ENCODE data around the gene CD9. TPM values are rescaled to one million over a fixed set of nuclear protein-coding genes. Genes with fewer than 3 reads are reported as not detected.

Gene CD9
- total and polyA plus RNA-seq, 2 donors (not counting 1 experiment from before 2014, with no cell fraction given): 7.2 to 12.8 TPM

DNA sequence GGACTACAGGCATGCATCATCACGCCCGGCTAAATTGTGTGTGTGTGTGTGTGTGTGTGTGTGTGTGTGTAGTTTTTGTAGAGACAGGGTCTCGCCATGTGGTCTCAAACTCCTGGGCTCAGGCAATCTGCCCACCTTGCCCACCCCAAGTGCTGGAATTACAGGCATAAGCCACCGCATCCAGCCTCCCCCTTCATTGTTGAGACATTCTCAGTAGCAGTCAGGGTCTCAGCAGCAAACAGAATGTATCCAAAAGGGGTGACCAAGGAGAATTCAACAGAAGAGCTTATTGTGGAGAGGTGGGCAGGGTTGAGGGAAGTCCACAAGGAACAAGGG is 73.0 kb downstream of the CD9 start:
- Histone ChIP-seq H3K4me3 (ENCODE audit: control extremely low read depth in 1 of 5, extremely low read depth in 1 of 5, insufficient read depth in 1 of 5, low read depth in 2 of 5, low read length in 4 of 5) (no peak overlapping the region), H3K36me3 (replicated peaks in 1 of 2; ENCODE audit: control extremely low read depth in 1 of 2, control insufficient read depth in 1 of 2, extremely low read depth in 1 of 2, insufficient read depth in 2 of 2, low read length in 1 of 2) (no peaks in the 10 kb centered on the region), H2AFZ (ENCODE audit: insufficient read depth, low read depth, low read length, poor library complexity, severe bottlenecking) (no peak overlapping the region), H3K79me2 (ENCODE audit: control insufficient read depth, insufficient read depth, low read length) (no peaks in the 10 kb centered on the region), H3K9me3 (ENCODE audit: control extremely low read depth in 1 of 3, control insufficient read depth in 2 of 3, insufficient read depth in 1 of 3, low read length in 2 of 3) (no peaks in the 10 kb centered on the region), H3K4me1 (ENCODE audit: control insufficient read depth in 2 of 2, insufficient read depth in 2 of 2, low read length in 2 of 2) (peaks cover 4% of the 10 kb centered on the region in 2 donors), H3K27me3 (replicated peaks in 1 of 4; ENCODE audit: control extremely low read depth in 1 of 4, control insufficient read depth in 3 of 4, insufficient read depth in 4 of 4, low read length in 3 of 4) (peaks cover 0 to 18% (median 8%) of the 10 kb centered on the region in 4 experiments), H4K20me1 (ENCODE audit: control insufficient read depth, insufficient read depth, low read length, poor library complexity, severe bottlenecking) (no peaks in the 10 kb centered on the region), H3K27ac (ENCODE audit: low read length in 2 of 2) (no peak overlapping the region), H3K9ac (ENCODE audit: low read length) (no peak overlapping the region), H3K4me2 (replicated peaks; ENCODE audit: low read depth, low read length, poor library complexity, severe bottlenecking) (no peak overlapping the region)
- Mint-ChIP-seq H3K4me3 (no peak overlapping the region), H3K4me1 (peaks cover 6% of the 10 kb centered on the region), H3K9me3 (ENCODE audit: insufficient read depth) (no peaks in the 10 kb centered on the region), H3K27ac (no peak overlapping the region), H3K27me3 (peaks cover 42% of the 10 kb centered on the region)
- intact Hi-C loops (cut with micrococcal nuclease): no loop called here
- CTCF ChIA-PET: interaction anchor here (1.2 to 8.2 kb wide), 2 partner anchors 9 to 76 kb away, joined by 3 to 127 read pairs; partner anchors contain the start of gene CD9
- 100% methylated on average over 1 of the region's 4 CpGs for WGBS (ENCODE audit: insufficient coverage)
- DNase-seq (no peak), ATAC-seq (ENCODE audit: low read depth) (no peak)
- POLR2A ChIA-PET: no interaction called here
- TF ChIP-seq CTCF (IDR thresholded peaks at IDR 0.05) (no peak), EZH2 (IDR thresholded peaks at IDR 0.05; ENCODE audit: borderline replicate concordance, insufficient read depth, low read depth, low read length, poor library complexity, severe bottlenecking) (no peak)

GRCh38 chr12:6273541-6274230 is 73.5 kb downstream of the CD9 start:
- Mint-ChIP-seq H3K4me1 (peaks cover 6% of the 10 kb centered on the region), H3K4me3 (no peak overlapping the region), H3K27ac (no peak overlapping the region), H3K27me3 (peaks cover 42% of the 10 kb centered on the region), H3K9me3 (ENCODE audit: insufficient read depth) (no peaks in the 10 kb centered on the region)
- WGBS (ENCODE audit: insufficient coverage): 98% methylated on average over 8 of the region's 9 CpGs
- H4K20me1 ChIP-seq (ENCODE audit: control insufficient read depth, insufficient read depth, low read length, poor library complexity, severe bottlenecking): no peaks in the 10 kb centered on the region
- ChIA-PET CTCF (interaction anchor here (1.2 to 8.2 kb wide), 2 partner anchors 9 to 77 kb away, joined by 3 to 127 read pairs; partner anchors contain the start of gene CD9), POLR2A (no interaction called here)
- no peak for ATAC-seq (ENCODE audit: low read depth)
- H3K9ac ChIP-seq (ENCODE audit: low read length): no peak overlapping the region
- H2AFZ ChIP-seq (ENCODE audit: insufficient read depth, low read depth, low read length, poor library complexity, severe bottlenecking): no peak overlapping the region
- no peaks in the 10 kb centered on the region for H3K9me3 ChIP-seq (ENCODE audit: control extremely low read depth in 1 of 3, control insufficient read depth in 2 of 3, insufficient read depth in 1 of 3, low read length in 2 of 3)
- no peak overlapping the region for H3K27ac ChIP-seq (ENCODE audit: low read length in 2 of 2)
- peaks cover 0 to 19% (median 8%) of the 10 kb centered on the region in 4 experiments for H3K27me3 ChIP-seq (replicated peaks in 1 of 4; ENCODE audit: control extremely low read depth in 1 of 4, control insufficient read depth in 3 of 4, insufficient read depth in 4 of 4, low read length in 3 of 4)
- peaks cover 6 to 7% of the 10 kb centered on the region in 2 donors for H3K4me1 ChIP-seq (ENCODE audit: control insufficient read depth in 2 of 2, insufficient read depth in 2 of 2, low read length in 2 of 2)
- TF ChIP-seq EZH2 (IDR thresholded peaks at IDR 0.05; ENCODE audit: borderline replicate concordance, insufficient read depth, low read depth, low read length, poor library complexity, severe bottlenecking) (no peak), CTCF (IDR thresholded peaks at IDR 0.05) (no peak)
- H3K36me3 ChIP-seq (replicated peaks in 1 of 2; ENCODE audit: control extremely low read depth in 1 of 2, control insufficient read depth in 1 of 2, extremely low read depth in 1 of 2, insufficient read depth in 2 of 2, low read length in 1 of 2): no peaks in the 10 kb centered on the region
- no peak for DNase-seq
- intact Hi-C loops (cut with micrococcal nuclease): no loop called here
- H3K4me2 ChIP-seq (replicated peaks; ENCODE audit: low read depth, low read length, poor library complexity, severe bottlenecking): no peak overlapping the region
- H3K79me2 ChIP-seq (ENCODE audit: control insufficient read depth, insufficient read depth, low read length): no peaks in the 10 kb centered on the region
- no peak overlapping the region for H3K4me3 ChIP-seq (ENCODE audit: control extremely low read depth in 1 of 5, extremely low read depth in 1 of 5, insufficient read depth in 1 of 5, low read depth in 2 of 5, low read length in 4 of 5)

All from B cell (primary cell).